Body of pancreas (tissue), 4 donors: ENCODE measurements around the gene DUOXA2.

Source experiments
- POLR2A ChIP-seq, 3 donors: fragments of 450-650 bp; IDR thresholded peaks; one replicate each; pipeline ENCODE4 v1.6.1; 2016; ENCODE audit warnings: antibody characterized with exemption in 3 of 3, mild to moderate bottlenecking in 2 of 3
- TF ChIP-seq, protein P1 (sequence below), 7 experiments: fragments of 450-650 bp in 4 of 7; fragments of 200-600 bp in 3 of 7; sonication (generic) in 3 of 7; IDR thresholded peaks; one replicate each; pipeline ENCODE4 v1.5.1; 2016 to 2019; ENCODE audit warnings: antibody characterized with exemption in 7 of 7

DNA sequence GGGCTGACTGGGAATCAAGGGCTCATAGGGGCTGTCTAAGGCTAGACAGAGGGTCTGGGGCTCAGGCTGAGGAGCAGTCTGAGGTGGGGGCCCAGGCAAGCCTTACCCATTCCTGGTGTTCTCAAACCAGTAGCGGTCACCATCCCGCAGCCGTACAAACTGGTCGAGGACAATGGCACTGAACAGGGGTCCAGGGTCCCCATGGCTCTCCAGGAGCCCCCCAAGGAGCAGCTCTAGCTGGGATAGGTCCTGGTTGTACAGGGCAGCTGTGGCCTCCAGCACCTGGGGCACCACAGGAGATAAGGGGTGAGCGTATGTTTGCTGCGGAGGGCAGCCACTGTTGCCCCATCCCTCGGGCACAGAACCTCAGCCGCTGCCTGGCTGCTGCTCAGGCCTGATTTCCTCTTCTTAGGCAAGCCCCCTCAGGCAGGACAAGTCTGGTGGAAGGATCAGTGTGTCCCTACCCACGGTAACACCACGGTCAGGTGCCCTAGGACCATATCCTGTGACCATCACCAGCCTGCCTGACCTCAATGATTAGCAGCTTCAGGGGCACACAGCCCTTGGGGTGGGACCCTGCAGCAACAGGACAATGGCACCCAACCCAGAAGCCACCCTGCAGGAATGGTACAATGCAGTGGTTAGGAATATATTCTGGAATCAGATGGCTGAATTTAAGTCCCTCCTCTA is 6.0 kb upstream of the DUOXA2 start:
- TF ChIP-seq, protein P1, sequence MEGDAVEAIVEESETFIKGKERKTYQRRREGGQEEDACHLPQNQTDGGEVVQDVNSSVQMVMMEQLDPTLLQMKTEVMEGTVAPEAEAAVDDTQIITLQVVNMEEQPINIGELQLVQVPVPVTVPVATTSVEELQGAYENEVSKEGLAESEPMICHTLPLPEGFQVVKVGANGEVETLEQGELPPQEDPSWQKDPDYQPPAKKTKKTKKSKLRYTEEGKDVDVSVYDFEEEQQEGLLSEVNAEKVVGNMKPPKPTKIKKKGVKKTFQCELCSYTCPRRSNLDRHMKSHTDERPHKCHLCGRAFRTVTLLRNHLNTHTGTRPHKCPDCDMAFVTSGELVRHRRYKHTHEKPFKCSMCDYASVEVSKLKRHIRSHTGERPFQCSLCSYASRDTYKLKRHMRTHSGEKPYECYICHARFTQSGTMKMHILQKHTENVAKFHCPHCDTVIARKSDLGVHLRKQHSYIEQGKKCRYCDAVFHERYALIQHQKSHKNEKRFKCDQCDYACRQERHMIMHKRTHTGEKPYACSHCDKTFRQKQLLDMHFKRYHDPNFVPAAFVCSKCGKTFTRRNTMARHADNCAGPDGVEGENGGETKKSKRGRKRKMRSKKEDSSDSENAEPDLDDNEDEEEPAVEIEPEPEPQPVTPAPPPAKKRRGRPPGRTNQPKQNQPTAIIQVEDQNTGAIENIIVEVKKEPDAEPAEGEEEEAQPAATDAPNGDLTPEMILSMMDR (IDR thresholded peaks at IDR 0.05) = no peak
- no peak for TF ChIP-seq POLR2A (IDR thresholded peaks at IDR 0.05)
